ENCODE measurements around the gene PITPNC1.
"Not testable (repeated sequence)": the region's sequence is repeated elsewhere in the genome, so short reads cannot be mapped to it uniquely, and the experiment has no call there.

Gene PITPNC1

DNA sequence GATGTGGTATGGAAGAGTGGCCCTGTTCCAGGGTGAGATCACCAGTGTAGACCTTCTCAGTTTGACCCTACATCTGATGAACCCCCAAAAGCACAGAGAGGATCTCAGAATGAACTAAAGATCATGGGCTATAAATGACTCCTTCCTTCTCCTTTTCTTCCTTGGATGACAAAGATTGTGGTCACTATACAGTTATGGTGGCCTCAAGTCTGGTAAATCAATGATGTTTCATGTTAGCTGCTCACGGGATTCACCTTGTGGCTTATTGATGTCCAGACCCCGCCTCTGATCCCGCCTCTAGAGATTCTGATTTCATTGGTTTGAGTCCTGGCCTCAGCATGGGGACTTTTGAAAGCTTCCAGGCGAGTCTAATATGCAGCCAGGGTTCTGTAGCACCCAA, 112.2 kb downstream of the PITPNC1 start:
- DNase-seq (ENCODE audit: low read depth), result no peak

DNA sequence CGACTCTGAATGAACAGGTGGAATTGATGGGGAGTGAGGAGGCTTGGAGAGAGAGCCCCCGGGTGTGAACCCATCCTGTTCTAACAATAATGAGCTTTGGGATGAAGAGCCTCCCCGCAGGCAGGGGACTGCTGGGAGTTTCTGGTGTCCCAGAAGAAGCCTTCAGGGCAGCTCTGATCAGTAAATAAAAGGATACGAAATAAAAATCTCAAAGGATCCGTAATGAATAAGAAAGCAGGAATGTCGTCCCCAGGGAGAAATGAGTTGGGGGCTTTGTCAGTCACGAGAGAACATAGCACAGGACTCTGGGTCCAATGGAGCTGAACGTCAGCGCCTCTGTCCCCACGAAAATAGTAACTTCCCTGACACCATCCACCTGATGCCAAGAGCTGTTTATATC, 113.4 kb downstream of the PITPNC1 start:
- no peak for DNase-seq (ENCODE audit: low read depth)

DNA sequence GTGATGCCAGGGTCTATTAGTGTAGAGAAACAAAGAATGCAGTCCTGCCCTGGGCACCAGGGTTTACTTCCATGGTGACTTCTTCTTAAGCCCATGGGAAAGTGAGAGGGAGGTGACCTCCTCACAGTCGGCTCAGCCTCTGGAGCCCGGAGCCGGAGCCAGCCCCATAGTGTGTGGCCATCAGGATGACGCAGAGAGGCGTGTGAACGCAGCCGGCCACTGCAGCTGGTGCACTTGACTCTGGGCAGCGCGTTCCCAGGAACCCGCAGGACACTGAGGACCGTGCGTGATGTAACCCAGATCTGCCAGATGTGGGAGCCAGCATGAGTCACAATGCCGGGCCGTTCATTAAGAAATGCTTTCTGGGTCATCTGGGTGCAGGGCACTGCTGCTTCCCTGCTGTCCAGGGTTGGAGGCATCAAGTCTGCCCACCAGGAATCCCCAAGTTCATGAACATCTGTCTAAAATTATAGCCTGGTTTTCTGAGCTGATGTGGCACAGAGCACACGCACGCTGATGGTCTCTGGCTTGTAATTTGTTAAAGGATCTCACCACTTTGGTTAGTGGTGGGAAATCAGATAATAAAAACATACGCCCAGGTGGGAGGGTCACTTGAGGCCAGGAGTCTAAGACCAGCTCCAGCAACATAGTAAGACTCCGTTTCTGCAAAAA, 114.1 kb downstream of the PITPNC1 start:
- no peak for DNase-seq (ENCODE audit: low read depth)

DNA sequence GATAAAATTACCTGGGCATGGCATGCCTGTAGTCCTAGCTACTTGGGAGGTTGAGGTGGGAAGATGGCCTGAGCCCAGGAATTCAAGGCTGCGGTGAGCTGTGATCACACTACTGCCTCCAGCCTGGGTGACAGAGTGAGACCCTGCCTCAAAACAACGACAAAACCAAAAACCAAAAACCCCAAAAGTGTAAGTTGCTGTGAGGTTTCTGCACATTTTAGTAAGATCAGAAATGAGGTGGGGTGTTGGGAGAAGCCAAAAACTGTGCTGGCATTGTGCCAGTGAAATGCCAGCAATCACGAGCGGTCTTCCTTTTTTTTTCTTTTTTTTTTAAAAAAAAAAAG, 114.6 kb downstream of the PITPNC1 start:
- DNase-seq (ENCODE audit: low read depth), result no peak

DNA sequence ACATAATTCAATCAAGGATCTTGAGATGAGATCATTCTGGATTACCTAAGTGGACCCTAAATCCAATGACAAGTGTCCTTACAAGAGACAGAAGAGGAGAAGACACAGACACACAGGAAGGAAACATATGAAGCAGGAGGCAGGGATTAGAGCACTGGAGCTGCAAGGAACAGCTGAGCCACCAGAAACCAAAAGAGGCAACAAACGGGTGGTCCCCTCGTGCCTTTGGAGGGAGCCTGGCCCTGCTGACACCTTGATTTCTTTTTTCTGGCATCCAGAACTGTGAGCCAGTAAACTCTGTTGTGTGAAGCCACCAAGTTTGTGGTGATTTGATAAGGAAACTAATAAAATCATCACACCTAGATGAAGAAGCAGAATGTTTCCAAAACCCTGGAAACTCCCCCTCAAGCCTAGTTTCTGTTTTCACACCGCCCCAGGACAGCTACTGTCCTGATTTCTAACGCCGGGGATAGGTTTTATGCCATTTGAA, 115.2 kb downstream of the PITPNC1 start:
- no peak for DNase-seq (ENCODE audit: low read depth)

DNA sequence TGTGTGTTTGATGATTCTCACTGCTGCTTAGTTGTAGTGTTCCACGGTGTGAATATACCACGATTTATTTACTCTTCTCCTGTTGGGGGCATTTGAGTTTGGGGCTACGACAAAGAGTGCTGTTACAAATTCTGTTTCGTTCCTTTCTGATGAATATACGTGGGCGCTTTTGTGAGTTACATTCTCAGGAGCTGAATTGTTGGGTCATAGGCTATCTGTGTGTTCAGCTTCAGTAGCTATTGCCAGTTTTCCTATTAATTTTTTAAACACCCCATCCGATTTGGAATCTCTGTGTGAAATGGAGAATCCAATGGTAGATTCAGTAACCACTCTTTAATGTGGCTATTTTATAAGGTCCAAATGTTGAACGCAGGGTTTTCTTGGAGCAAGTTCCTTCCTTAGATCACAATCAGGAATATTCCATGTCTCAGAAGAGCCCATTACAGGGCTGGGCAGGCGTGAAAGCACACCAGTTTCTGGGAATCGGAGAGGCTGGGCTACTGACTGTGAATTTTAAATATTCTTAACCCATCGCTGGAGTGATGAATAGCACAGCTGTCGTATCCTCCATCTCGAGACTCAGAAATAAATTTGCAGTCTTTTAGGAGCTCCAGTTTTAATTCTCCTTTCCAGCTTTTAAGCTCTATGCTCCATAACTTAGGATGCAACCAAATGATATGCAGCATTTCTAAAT, 115.9 kb downstream of the PITPNC1 start:
- DNase-seq (ENCODE audit: low read depth), result no peak

DNA sequence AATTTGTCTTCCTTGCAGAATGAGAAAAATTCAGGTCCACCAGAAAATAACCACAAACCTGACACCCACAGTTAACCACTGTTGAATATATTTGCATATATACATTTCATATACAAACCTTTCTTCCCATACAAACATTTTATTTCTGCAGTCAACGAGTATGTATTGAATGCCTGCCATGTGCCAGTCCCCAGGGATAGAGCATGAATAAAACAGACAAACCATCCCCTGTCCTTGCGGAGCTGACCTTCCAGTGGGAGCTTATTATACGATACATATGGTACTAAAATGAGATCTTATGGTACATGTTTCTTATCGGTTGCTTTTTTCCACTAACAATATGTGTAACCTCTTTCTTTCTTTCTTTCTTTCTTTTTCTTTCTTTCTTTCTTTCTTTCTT, 116.7 kb downstream of the PITPNC1 start:
- DNase-seq (ENCODE audit: low read depth), result no peak

DNA sequence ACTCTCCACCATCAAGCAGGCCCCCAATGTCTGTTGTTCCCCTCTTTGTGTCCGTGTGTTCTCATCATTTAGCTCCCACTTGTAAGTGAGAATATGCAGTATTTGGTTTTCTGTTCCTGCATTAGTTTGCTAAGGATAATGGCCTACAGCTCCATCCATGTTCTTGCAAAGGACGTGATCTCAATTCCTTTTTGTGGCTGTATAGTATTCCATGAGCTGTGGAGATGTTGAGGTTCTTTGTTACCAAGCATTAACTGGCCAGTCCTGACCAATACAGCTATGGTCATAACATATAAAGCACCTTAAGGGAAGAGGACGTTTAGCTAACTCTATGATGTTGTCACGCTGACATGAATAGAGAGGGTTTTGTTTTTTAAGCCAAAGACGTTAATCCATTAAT, 118.5 kb downstream of the PITPNC1 start:
- not testable (repeated sequence) for DNase-seq (ENCODE audit: low read depth)

DNA sequence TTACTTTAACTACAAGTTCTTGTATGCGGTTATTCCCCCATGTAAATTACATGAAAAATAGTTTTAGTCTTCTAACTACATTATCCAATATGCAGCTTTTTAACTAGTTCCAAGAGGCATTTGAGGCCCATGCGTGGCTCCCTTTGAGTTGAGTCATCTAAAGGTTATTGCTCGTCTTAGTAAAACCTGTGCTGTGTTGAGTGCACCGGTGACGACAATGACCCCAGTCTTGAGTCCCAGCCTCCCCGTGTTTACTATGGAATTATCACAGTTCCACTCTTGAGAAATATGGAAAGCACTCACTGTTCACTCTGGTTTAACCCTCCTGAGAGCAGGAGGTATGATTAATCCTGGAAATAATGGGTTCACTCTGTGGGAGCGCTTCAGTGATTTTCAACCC, 119.2 kb downstream of the PITPNC1 start:
- no peak for DNase-seq (ENCODE audit: low read depth)

DNA sequence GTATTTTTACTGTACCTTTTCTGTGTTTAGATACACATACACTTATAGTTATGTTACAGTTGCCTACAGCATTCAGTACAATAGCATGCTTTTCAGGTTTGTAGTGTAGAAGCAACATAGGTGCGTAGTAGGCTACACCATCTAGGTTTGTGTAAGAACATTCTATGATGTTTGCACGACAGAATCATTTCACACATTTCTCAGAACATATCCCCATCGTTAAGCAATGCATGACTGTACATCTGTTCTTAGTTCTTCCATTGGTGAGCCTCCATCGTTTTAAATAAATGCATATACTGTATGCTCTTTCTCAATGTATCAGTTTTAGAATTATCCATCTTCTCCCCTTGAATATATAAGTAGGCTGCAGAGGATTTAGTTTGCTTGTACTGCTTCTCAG, 122.6 kb downstream of the PITPNC1 start:
- DNase-seq (ENCODE audit: low read depth), result no peak

DNA sequence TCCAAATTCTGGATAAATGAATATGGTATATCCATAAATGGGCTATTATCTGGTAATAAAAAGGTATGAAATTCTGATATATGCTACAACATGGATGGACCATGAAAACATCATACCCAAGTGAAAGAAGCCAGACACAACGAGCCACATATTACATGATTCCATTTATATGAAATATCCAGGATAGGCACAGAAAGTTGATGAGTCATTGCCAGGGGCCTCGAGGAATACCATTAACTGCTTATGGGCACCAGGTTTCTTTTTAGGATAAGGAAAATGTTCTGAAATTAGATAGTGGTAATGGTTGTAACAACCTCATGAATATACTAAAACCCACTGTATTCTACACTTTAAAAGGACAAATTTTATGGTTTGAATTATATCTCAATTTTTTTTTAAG, 123.2 kb downstream of the PITPNC1 start:
- no peak for DNase-seq (ENCODE audit: low read depth)

DNA sequence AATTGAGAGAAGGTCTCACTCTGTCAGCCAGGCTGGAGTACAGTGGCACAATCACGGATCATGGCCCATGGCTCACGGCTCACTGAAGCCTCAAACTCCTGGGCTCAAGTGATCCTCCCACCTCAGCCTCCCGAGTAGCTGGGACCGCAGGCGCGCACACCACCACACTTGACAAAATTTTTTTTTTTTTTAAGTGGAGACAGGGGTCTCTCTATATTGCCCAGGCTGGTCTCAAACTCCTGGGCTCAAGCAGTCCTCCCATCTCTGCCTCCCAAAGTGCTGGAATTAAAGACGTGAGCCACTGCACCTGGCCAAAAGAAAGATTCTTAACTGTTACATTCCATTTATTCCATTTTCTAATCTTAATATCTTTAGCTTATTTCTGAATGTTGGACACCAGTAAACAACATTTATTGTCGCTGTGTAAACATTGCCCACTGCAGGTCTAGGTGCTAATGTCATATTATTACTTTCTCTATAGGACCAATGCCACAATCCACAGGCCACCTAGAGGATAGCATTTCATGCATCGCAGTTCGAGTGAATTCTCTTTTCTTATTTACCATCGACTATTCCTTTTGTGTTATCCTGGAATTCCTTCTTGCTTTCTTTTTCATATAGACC, 123.7 kb downstream of the PITPNC1 start:
- no peak for DNase-seq (ENCODE audit: low read depth)

DNA sequence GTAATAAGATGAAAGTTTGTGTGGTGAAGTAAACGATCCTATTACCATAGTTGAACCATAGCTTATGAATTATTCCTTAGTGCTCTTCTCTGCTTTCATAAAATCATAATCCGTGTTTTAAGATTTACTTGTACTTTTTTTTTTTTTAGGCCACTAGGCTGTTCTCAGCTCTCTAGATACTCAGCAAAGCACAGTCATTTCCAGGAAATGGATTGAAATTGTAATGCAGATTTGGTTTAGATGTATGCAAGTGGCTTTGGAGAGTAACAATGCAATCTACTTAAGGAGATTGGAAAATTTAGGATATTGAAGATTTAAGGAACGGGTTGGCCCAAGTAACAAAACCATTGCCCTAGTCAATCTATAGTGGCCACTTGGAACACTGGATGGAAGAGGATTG, 125.1 kb downstream of the PITPNC1 start:
- DNase-seq (ENCODE audit: low read depth), result no peak

DNA sequence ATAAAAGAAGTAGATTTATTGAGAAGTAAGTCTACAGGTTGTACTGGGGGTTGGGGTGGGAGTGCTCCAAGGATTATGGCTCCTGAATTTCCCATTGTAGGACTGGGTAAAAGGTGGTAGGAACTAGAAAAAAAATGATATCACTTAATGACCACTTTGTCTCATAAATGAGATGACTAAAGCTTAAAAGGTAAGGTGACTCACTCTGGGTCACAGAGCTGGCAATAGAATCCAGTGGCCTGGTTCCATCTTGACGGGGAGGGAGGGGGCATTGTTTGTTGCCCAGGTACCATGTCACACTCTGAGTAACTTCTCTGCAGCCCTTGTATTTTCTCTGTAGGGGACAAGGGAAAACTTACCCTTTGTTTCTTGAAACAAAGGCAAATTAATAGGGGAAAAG, 126.1 kb downstream of the PITPNC1 start:
- no peak for DNase-seq (ENCODE audit: low read depth)

DNA sequence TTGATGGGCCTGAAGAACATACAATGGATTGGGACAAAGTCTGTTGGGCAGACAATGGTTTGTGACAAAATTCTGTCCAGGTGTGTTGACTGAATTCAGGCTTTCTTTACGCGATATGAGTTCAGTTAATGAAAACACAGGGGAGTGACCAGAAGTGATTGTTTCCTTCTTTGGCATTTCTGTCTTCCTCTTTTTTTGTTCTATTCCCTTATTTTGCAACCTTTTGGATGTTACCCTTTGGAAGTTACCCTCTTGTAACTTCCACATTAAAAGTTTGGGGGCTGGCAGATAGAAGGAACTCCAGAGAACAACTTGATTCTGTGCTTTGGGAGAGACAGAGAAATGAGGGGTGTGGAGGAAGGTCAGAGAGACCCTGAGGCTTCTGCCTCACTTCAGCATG, 126.7 kb downstream of the PITPNC1 start:
- no peak for DNase-seq (ENCODE audit: low read depth)

DNA sequence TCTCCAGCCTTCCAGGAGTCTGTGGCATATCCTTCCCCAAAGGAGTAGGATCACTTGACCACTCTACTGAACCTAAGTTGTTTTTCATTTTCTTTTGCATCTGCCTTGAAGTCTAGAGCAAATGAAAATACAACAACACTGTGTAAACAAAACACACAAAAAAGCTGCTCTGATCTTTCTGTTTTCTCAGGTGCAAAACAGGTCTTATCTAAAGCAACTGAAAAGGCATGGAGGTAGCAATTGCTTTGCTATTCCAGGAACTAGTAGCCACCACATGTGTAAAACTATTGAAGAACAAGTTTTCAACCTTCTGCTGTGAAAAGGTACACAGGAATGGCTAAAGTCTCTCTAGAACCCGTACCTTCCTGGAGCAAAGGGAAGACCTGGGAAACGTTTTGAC, 127.1 kb downstream of the PITPNC1 start:
- no peak for DNase-seq (ENCODE audit: low read depth)

DNA sequence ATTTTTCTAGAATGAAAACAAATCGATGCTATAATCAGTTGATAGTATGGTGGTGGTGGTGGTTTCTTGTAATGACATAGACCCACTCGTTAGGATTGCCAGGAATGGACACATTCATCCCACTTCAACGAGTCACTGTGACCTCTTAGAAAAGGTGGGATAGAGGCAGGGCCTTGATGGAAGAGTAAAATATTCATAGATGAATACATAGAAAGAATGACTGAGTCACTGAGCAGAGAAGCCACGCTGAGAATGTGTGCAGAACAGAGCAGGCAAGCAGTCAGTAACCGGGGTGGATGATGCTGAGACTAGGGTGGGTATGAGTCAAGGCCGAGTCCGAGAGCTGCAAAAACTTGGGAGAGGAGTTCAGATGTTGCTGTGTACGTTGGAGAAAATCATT, 129.9 kb downstream of the PITPNC1 start:
- DNase-seq (ENCODE audit: low read depth), result no peak

DNA sequence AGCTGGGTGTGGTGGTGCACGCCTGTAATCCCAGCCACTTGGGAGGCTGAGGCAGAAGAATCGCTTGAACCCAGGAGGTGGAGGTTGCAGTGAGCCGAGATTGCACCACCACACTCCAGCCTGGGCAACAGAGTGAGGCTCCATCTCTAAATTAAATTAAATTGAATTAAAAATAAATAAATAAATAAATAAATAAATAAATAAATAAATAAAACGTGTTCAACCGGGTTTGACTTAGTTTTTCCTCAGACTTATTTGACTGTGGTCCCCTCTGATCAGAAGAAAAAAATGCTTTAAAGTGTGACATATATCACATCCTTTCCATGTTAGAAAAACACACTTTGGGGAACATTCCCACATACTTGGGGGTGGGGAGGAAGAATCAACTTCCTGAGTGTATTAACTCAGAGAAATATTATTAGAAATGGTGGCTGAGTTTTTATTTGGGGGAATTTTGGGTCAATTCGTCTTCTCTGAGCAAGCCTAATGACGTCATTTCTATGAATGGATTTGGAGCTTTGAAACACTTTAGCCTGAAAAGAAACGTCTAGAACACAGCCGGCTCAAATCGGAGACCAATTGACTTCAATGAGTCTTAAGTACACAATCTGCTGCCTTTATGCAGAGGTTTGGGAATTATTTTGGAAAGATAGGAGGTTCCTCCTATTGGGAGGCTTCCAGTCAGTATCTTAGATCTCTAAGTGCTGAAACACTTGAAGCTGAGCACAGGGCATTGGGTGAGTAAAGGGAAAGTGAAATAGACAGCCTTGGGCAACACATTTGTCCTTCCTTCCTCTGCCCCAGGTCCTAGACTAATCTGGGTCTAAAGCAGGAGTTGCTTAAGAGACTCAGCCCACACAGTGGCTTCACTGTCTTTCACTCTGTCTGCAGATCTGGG, 132.6 kb downstream of the PITPNC1 start:
- DNase-seq (ENCODE audit: low read depth), result no peak

DNA sequence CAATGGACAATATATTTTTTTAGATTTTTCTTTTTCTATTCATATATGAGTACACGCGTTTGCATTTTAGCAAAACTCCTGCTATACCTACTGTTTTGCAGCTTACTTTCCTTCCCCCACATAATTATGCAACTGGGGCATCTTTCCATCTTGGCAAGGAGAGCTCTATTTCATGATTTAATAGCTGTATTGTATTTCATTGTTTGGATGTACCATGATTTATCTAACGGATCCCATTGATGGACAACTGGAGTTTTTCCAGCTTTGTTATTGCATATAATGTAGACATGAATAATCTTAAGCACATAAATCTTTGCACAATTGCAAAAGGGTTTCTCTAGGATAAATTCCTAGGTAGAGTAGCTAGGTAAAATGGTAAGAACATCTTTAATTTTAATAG, 133.9 kb downstream of the PITPNC1 start:
- DNase-seq (ENCODE audit: low read depth), result no peak

DNA sequence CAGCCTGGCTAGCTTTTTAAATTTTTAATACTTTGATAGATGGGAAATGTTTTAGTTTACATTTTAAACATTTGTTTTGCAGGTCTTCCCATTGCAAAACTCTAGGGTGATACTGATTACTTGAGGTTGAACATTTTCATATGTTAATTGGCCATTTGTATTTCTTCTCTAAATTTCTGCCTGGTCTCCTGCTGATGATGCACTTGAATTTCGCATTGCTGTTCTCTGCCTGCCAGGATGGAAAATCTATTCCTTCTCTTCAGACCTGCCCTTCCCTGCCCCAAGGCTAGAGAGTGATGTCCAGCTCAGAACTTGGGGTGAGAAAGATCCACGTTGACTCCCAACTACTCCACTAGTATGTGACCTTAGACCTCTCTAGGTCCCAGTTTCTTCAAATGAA, 134.7 kb downstream of the PITPNC1 start:
- DNase-seq (ENCODE audit: low read depth), result no peak

DNA sequence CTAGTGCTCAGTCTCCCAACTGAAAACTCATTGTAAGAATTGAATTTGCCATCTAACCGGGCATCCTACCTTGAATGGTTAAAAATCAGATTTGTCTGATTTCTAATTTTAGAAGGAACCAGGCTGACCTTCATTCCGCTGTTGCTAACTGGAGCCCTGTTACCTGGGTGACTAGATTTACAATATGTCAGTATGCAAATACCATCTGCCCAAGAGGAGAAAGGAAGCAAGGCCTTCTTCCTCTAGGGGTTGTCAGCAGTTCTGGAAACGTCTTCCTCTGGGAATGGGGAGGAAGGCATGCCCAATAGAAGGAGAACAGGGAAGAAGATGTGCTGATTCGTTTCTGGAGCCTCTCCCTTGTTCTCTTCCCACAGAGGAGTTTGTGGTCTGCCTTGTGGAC, 137.9 kb downstream of the PITPNC1 start:
- no peak for DNase-seq (ENCODE audit: low read depth)

DNA sequence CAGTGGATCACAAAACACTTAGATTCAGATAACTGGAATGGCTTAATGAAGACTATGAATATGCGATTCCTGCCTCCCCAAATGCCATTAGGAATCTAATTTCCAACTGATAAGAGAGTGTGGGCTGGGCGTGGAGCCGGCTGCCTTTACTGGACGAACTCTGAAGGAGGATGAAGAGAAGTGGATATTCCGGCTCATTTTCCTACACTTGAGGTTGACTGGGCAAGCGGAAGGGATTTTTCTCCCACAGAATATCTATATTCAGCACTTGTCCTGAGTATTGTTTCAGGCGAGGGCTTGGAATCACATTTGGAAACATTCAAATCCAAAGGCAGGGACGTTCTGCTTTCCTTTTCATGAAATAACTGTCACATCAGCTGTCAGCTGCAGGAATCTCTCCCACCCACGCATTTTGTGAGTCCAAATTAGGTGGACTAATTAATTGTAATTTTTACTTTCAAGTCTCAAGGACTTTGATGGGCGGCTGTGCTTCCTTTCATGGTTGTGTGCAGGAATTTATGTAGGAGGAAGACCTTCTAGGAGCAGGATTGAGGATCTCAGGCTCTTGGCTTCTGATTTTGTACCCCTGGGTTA, 138.5 kb downstream of the PITPNC1 start:
- DNase-seq (ENCODE audit: low read depth), result no peak
